K562 (cell line): ENCODE data around the gene RIMS3. TPM values are rescaled to one million over a fixed set of nuclear protein-coding genes. Genes with fewer than 3 reads are reported as not detected.

ENCODE experiments used
- CEBPB ChIP-seq: fragments of 450-650 bp; IDR thresholded peaks from 2 replicates; pipeline ENCODE4 v1.6.1; 2016; ENCODE audit warnings: missing genetic modification characterization, missing compliant biosample characterization
- CHD7 ChIP-seq: fragments of 200-600 bp; sonication (generic); IDR thresholded peaks from one replicate; pipeline ENCODE4 v1.6.1; 2012; ENCODE audit warnings: mild to moderate bottlenecking, low read depth, low read length, inconsistent platforms
- NCOR1 ChIP-seq: fragments of 450-650 bp; IDR thresholded peaks from 2 replicates; pipeline ENCODE4 v1.6.1; 2016; ENCODE audit warnings: mild to moderate bottlenecking, moderate library complexity
- SMC3 ChIP-seq: conservative IDR thresholded peaks from 2 replicates; pipeline ENCODE4 v1.6.1; 2011; ENCODE audit warnings: low read depth, low read length, improper control_type of control experiment; ENCODE audit not compliant: insufficient read depth
- THRA ChIP-seq: fragments of 450-650 bp; IDR thresholded peaks from 2 replicates; pipeline ENCODE4 v1.6.1; 2017; ENCODE audit warnings: mild to moderate bottlenecking, moderate library complexity
- YY1 ChIP-seq, 3 experiments: IDR thresholded peaks; 2 replicates each; pipeline ENCODE4 v1.6.1; 2011; ENCODE audit warnings: low read length in 2 of 3, mild to moderate bottlenecking in 2 of 3, moderate library complexity in 2 of 3, borderline replicate concordance in 1 of 3, control low read depth in 1 of 3, low read depth in 1 of 3; ENCODE audit not compliant: insufficient read depth in 3 of 3, insufficient replicate concordance in 2 of 3, control insufficient read depth in 1 of 3, insufficient read length in 1 of 3; ENCODE audit errors: extremely low read depth in 1 of 3
- ZNF184 ChIP-seq: sonication (generic); formaldehyde crosslinking; IDR thresholded peaks from 2 replicates; pipeline ENCODE4 v1.5.0; 2020; ENCODE audit warnings: missing genetic modification reagents
- ZSCAN29 ChIP-seq: fragments of 450-650 bp; IDR thresholded peaks from 2 replicates; pipeline ENCODE4 v1.6.1; 2017
- polyA plus RNA-seq, 8 experiments: library from polyadenylated mRNA; depleted of rRNA in 4 of 8; stranded (reverse) in 5 of 8; unstranded in 3 of 8; fragments of >200 nt; fragmentation: Nextera tagmentation in 2 of 8; fragmentation: Illumina TruSeq in 1 of 8; extraction: Ambion mirVana in 2 of 8; extraction: Trizol in 1 of 8; gene quantifications; 2 replicates each; pipeline versions ENCODE4 v1.2.1 to v1.2.3, GENCODE V29; 2011 to 2014; ENCODE audit warnings: inconsistent platforms in 1 of 8, missing spikeins in 1 of 8
- total RNA-seq, 7 experiments: library from RNA; depleted of rRNA in 6 of 7; stranded (reverse); fragments of >200 nt in 6 of 7; fragmentation: Illumina TruSeq in 2 of 7; extraction: Trizol in 2 of 7; gene quantifications; 2 replicates each; pipeline versions ENCODE4 v1.2.1 to v1.2.3, GENCODE V29; 2011 to 2021; ENCODE audit warnings: low replicate concordance in 1 of 7
- TF ChIP-seq, protein P1 (sequence below): fragments of 450-650 bp; formaldehyde crosslinking; IDR thresholded peaks from 2 replicates; pipeline ENCODE4 v1.4.0; 2022; ENCODE audit warnings: missing genetic modification characterization
- TF ChIP-seq, protein P2 (sequence below), 3 experiments: IDR thresholded peaks in 2 of 3; conservative IDR thresholded peaks in 1 of 3; 2 replicates each; pipeline ENCODE4 v1.5.1; 2011 to 2012; ENCODE audit warnings: low read length in 3 of 3, mild to moderate bottlenecking in 3 of 3, control low read depth in 2 of 3, improper control_type of control experiment in 1 of 3, inconsistent platforms in 1 of 3, low read depth in 1 of 3, mixed read lengths in 1 of 3, moderate library complexity in 1 of 3; ENCODE audit not compliant: insufficient read depth in 2 of 3

The RIMS3 gene
- total and polyA plus RNA-seq, 9 of the 15 experiments (the other 6 are each of a cell fraction or from before 2014, with no cell fraction given), result 0.06 to 1.2 (median 0.59) TPM

DNA sequence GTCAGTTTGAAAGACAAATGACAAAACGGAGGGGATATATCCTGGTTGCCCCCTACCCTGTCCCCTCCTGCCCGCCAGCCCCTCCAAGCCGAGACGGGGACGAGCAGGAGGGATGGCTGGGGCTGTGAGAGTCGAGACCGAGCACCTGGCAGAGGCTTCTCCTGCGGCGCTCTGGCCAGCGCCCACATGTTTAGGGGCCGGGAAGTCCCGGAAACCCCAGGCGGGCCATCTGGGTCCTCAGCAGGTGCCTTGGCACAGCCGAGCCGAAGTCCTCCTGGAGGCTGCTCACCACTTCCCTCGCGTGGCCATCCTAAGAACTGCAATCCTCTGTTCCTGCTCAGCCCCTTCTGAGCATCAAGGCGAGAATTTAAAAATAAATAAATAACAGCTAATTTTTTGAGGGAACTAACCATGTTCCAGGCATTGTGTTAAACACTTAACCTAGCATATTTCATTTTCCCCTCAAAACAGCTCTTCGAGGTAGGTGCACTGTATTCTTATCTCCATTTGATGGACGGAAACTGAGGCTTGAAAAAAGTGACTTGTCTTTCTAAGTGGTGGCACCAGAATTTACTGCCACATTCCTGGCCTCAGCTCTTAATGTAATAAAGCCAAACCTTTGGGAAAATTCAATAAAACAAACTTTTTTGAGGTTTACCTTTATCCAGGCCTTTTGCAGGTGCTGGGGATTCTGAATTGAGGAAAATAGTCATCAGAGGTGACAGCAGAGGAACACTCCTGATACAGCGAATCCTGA is 3.5 kb upstream of the RIMS3 start (continued):
- TF ChIP-seq CHD7 (no peak), CEBPB (no peak), ZNF184 (CRISPR knock-in tag) (no peak), SMC3 (peak; percentile 89), NCOR1 (no peak), THRA (no peak), ZSCAN29 (no peak), YY1 (IDR thresholded peaks at IDR 0.05; ENCODE audit: borderline replicate concordance in 1 of 3, control insufficient read depth in 1 of 3, extremely low read depth in 1 of 3, insufficient read depth in 3 of 3, insufficient read length in 1 of 3, insufficient replicate concordance in 2 of 3, low read depth in 1 of 3, low read length in 2 of 3) (peak in 1 of 3 experiments; percentile 25)
- TF ChIP-seq, protein P1, sequence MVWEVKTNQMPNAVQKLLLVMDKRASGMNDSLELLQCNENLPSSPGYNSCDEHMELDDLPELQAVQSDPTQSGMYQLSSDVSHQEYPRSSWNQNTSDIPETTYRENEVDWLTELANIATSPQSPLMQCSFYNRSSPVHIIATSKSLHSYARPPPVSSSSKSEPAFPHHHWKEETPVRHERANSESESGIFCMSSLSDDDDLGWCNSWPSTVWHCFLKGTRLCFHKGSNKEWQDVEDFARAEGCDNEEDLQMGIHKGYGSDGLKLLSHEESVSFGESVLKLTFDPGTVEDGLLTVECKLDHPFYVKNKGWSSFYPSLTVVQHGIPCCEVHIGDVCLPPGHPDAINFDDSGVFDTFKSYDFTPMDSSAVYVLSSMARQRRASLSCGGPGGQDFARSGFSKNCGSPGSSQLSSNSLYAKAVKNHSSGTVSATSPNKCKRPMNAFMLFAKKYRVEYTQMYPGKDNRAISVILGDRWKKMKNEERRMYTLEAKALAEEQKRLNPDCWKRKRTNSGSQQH, result no peak
- TF ChIP-seq, protein P2, sequence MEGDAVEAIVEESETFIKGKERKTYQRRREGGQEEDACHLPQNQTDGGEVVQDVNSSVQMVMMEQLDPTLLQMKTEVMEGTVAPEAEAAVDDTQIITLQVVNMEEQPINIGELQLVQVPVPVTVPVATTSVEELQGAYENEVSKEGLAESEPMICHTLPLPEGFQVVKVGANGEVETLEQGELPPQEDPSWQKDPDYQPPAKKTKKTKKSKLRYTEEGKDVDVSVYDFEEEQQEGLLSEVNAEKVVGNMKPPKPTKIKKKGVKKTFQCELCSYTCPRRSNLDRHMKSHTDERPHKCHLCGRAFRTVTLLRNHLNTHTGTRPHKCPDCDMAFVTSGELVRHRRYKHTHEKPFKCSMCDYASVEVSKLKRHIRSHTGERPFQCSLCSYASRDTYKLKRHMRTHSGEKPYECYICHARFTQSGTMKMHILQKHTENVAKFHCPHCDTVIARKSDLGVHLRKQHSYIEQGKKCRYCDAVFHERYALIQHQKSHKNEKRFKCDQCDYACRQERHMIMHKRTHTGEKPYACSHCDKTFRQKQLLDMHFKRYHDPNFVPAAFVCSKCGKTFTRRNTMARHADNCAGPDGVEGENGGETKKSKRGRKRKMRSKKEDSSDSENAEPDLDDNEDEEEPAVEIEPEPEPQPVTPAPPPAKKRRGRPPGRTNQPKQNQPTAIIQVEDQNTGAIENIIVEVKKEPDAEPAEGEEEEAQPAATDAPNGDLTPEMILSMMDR (IDR thresholded peaks at IDR 0.05 in 2 of 3, conservative IDR thresholded peaks at IDR 0.05 in 1 of 3; ENCODE audit: insufficient read depth in 2 of 3, low read depth in 1 of 3, low read length in 3 of 3), result peak; percentile 94 to 97 (median 96)
